HPDE6-E6E7 (cell line): Measurements from ENCODE around the gene ADARB2.

Experiments used
- DNase-seq: peaks from one replicate; pipeline ENCODE4 v3.0.0; 2011; ENCODE audit warnings: missing footprints; ENCODE audit errors: extremely low spot score

ADARB2 gene

GRCh38 chr10:1374511-1375345, 362.6 kb downstream of the ADARB2 start:
- no peak for DNase-seq

DNA sequence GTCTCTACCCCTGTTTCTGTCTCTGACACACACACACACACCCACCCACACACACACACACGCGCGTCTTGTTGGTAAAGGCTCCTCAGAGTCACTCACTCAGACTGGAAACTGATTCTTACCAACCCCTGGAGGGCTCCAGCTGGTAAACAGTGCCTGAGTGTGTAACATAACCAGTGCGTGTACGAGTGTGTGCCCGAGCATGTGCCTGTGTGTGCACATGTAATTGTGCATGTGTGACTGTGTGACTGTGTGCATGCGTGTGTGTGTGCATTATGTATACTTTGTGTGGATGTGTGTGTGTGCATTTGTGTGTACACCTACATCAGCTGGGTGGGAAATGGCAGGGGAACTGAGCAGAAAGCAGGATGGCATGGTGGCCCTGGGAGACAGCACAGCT, 364.0 kb downstream of the ADARB2 start:
- no peak for DNase-seq

- no peak for DNase-seq
These were observed 365.1 kb downstream of the ADARB2 start for GRCh38 chr10:1372212-1372611.

- no peak for DNase-seq
These were observed 367.0 kb downstream of the ADARB2 start for GRCh38 chr10:1370298-1370697.

DNA sequence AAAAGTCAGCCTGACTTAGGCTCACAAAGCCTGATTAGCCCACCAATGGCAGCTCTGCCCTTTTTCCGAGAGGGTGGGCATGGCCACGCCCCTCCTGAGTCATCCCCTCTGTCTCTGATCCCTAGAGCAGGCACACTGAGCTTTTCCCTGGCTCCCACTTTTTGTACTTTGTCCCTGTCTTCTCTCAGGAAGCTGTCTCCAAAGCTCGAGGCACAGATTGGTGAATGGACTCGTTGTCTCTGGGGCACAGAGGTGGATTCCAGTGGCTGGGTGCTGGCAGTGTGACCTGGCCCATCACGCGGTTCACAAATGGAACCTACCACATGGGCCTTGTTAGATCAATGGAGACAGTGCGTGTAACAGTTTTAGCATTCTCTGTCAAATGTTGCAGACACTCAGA, 367.7 kb downstream of the ADARB2 start:
- no peak for DNase-seq

GRCh38 chr10:1369197-1369596, 368.1 kb downstream of the ADARB2 start:
- no peak for DNase-seq

GRCh38 chr10:1368842-1369171, 368.5 kb downstream of the ADARB2 start:
- DNase-seq: no peak

- no peak for DNase-seq
These were observed 369.1 kb downstream of the ADARB2 start for GRCh38 chr10:1367938-1368841.

DNA sequence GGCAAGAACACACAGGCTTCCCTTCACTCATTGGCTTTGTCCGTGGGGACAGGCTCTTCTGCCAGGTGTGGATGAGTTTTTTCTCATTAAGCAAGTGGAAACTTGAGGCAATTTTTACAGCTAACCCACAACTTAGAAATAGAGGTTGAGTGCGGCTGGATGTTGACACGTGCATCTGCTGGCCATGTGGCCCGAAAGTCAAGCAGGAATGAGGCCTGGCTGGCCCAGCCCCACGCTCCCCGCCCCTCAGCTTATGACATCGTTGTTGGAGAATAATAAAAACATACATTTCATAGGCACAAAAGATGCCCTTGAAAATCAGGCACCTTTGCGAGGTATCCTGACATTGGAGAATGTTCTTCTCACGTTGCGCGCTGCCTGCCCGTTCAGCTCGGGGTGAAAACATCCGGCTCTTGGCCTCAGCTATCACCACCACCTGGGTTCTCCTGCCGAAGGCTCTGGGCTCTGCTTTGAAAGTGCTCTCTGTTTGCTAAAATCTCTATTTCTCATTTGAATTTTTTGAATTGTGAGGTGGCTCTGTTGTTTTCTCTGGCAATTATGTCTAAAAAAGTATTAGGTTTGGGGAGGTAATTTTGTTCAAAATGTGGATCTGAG, 370.4 kb downstream of the ADARB2 start:
- DNase-seq: no peak

GRCh38 chr10:1366322-1366691, 371.0 kb downstream of the ADARB2 start:
- no peak for DNase-seq

- no peak for DNase-seq
These were observed 371.6 kb downstream of the ADARB2 start for GRCh38 chr10:1365540-1366321.

DNA sequence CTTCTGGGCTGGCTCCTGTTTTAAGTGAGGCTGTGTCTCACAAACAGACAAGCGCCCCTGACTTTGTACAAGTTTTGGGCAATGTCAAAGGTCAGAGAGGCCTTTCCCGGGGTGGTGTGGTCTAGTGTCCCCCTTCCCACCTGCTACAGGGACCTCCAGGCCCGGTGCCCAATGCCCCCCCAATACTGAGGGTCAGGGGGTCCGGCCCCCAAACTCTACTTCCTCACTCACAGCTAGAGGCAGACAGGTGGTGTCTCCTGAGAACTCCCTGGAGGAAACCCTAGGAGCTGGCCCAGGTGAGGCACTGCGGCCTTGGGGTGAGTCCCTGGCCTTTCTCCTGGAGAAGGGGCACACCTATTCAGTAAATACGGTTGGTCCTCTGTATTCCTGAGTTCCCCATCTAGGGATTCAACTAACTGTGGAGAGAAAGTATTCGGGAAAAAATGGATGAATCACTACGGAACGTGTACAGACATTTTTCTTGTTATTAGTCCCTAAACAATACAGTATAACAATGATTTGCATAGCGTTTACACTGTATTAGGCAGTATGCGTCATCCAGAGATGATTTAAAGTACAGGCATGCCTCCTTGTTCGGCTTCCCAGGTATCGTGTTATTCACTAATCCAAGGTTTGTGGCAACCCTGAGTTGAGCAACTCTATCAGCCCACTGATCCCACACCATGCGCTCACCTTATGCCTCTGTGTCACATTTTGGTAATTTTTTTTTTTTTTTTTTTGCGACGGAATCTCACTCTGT, 373.0 kb downstream of the ADARB2 start:
- no peak for DNase-seq

GRCh38 chr10:1363446-1364121, 373.7 kb downstream of the ADARB2 start:
- DNase-seq: no peak

- no peak for DNase-seq
These were observed 374.5 kb downstream of the ADARB2 start for GRCh38 chr10:1362589-1363445.

- DNase-seq: no peak
These were observed 375.8 kb downstream of the ADARB2 start for GRCh38 chr10:1361411-1362105.

GRCh38 chr10:1360558-1361164, 376.7 kb downstream of the ADARB2 start:
- no peak for DNase-seq

GRCh38 chr10:1360011-1360557, 377.2 kb downstream of the ADARB2 start:
- DNase-seq: no peak

- no peak for DNase-seq
These were observed 377.7 kb downstream of the ADARB2 start for GRCh38 chr10:1359626-1359955.
